Activated CD8-positive, alpha-beta memory T cell treated with anti-CD3 and anti-CD28 coated beads for 1 hour (primary cell): ENCODE data around the gene KCNMB1.

ENCODE experiments used
- DNase-seq, 2 donors: peaks; one replicate each; pipeline ENCODE4 v3.0.0-alpha.2; 2020; ENCODE audit warnings: low read depth in 1 of 2; ENCODE audit errors: extremely low read depth in 1 of 2

The KCNMB1 gene

GRCh38 chr5:170345971-170346370, 43.2 kb downstream of the KCNMB1 start:
- no peak for DNase-seq

- DNase-seq = no peak
Measured at GRCh38 chr5:170343177-170343576, 46.0 kb downstream of the KCNMB1 start.

- DNase-seq = no peak
Measured at GRCh38 chr5:170342153-170342725, 46.9 kb downstream of the KCNMB1 start.

GRCh38 chr5:170341545-170341944, 47.6 kb downstream of the KCNMB1 start:
- no peak for DNase-seq

GRCh38 chr5:170339780-170340167, 49.4 kb downstream of the KCNMB1 start:
- no peak for DNase-seq

GRCh38 chr5:170338933-170339779, 50.0 kb downstream of the KCNMB1 start:
- DNase-seq = peak; percentile 36 to 38

- DNase-seq = no peak
Measured at GRCh38 chr5:170338291-170338690, 50.9 kb downstream of the KCNMB1 start.

GRCh38 chr5:170337045-170337733, 52.0 kb downstream of the KCNMB1 start:
- DNase-seq = no peak

GRCh38 chr5:170336065-170336464, 53.1 kb downstream of the KCNMB1 start:
- no peak for DNase-seq

GRCh38 chr5:170334626-170335025, 54.5 kb downstream of the KCNMB1 start:
- DNase-seq = no peak

GRCh38 chr5:170333161-170333910, 55.8 kb downstream of the KCNMB1 start:
- peak; percentile 24 to 30 for DNase-seq

GRCh38 chr5:170332058-170332457, 57.1 kb downstream of the KCNMB1 start:
- DNase-seq = no peak

- no peak for DNase-seq
Measured at GRCh38 chr5:170330568-170331054, 58.6 kb downstream of the KCNMB1 start.

GRCh38 chr5:170329524-170329923, 59.6 kb downstream of the KCNMB1 start:
- no peak for DNase-seq

GRCh38 chr5:170327829-170328228, 61.3 kb downstream of the KCNMB1 start:
- no peak for DNase-seq

GRCh38 chr5:170327168-170327567, 62.0 kb downstream of the KCNMB1 start:
- no peak for DNase-seq
